Stomach (tissue), 4 donors: ENCODE measurements around the gene TBC1D10B.

Experiments used
- CTCF ChIP-seq, 7 experiments: fragments of 450-650 bp in 4 of 7; fragments of 200-600 bp in 3 of 7; sonication (generic) in 3 of 7; IDR thresholded peaks; one replicate each; pipeline ENCODE4 v1.5.1; 2016 to 2019; ENCODE audit warnings: antibody characterized with exemption in 7 of 7, control low read depth in 2 of 7, mild to moderate bottlenecking in 1 of 7
- POLR2A ChIP-seq, 4 donors: fragments of 450-650 bp; IDR thresholded peaks; one replicate each; pipeline ENCODE4 v1.6.1; 2016; ENCODE audit warnings: antibody characterized with exemption in 4 of 4, control low read depth in 2 of 4, mild to moderate bottlenecking in 1 of 4, moderate library complexity in 1 of 4

- TF ChIP-seq POLR2A (IDR thresholded peaks at IDR 0.05) = no peak
- no peak for TF ChIP-seq CTCF (IDR thresholded peaks at IDR 0.05)
Measured at GRCh38 chr16:30342751-30343490, 27.4 kb downstream of the TBC1D10B start.
